H1 (cell line): ENCODE data around the gene MBD1. TPM values are rescaled to one million over a fixed set of nuclear protein-coding genes. Genes with fewer than 3 reads are reported as not detected.

ENCODE experiments used
- CTCF ChIA-PET: fragments of 300-600 bp; sonication (Branson Sonifier 250); formaldehyde crosslinking; loops from one replicate; lab custom pipeline; 2021; ENCODE audit not compliant: partially characterized antibody; lab: Charles Lee
- POLR2A ChIA-PET: fragments of 300-600 bp; sonication (Branson Sonifier 250); formaldehyde crosslinking; loops from one replicate; lab custom pipeline; 2021; ENCODE audit warnings: inconsistent platforms; ENCODE audit not compliant: partially characterized antibody; lab: Charles Lee
- DNase-seq, 2 experiments: peaks; one replicate each; pipeline versions ENCODE4 v3.0.0 to v3.0.0-alpha.2; 2010 to 2022; ENCODE audit warnings: low spot score in 2 of 2, low read depth in 1 of 2, mixed read lengths in 1 of 2
- FAIRE-seq: peaks from 2 replicates; lab custom pipeline; 2011; peaks lifted over from hg19 to GRCh38; lab: Jason Lieb, UNC
- H2AFZ ChIP-seq: 2 replicates; pipeline ENCODE4 v1.8.1; 2012; ENCODE audit warnings: low read length, inconsistent platforms
- H2AK5ac ChIP-seq: 2 replicates; pipeline ENCODE4 v1.6.1; 2013; ENCODE audit warnings: low read depth, low read length
- H2BK120ac ChIP-seq: replicated peaks from 2 replicates; pipeline ENCODE3; 2013; ENCODE audit warnings: low read depth, low read length, inconsistent platforms
- H2BK12ac ChIP-seq: 2 replicates; pipeline ENCODE4 v1.6.1; 2013; ENCODE audit warnings: low read depth, low read length
- H2BK15ac ChIP-seq: 2 replicates; pipeline ENCODE4 v1.6.1; 2013; ENCODE audit warnings: low read length
- H2BK20ac ChIP-seq: 2 replicates; pipeline ENCODE4 v1.6.1; 2013; ENCODE audit warnings: low read length
- H2BK5ac ChIP-seq: 2 replicates; pipeline ENCODE4 v1.6.1; 2013; ENCODE audit warnings: low read depth, low read length
- H3K14ac ChIP-seq: 2 replicates; pipeline ENCODE4 v1.6.1; 2013; ENCODE audit warnings: inconsistent platforms; ENCODE audit not compliant: insufficient read length
- H3K18ac ChIP-seq: 2 replicates; pipeline ENCODE4 v1.6.1; 2013; ENCODE audit warnings: low read length; ENCODE audit errors: extremely low read depth
- H3K23ac ChIP-seq: 2 replicates; pipeline ENCODE4 v1.6.1; 2013; ENCODE audit warnings: inconsistent platforms; ENCODE audit not compliant: insufficient read length
- H3K23me2 ChIP-seq: 2 replicates; pipeline ENCODE4 v1.6.1; 2013; ENCODE audit warnings: low read depth, low read length
- H3K27ac ChIP-seq: 2 replicates; pipeline ENCODE4 v1.6.1; 2011; ENCODE audit warnings: low read depth, low read length, inconsistent platforms
- H3K27me3 ChIP-seq, 4 experiments: replicated peaks in 1 of 4; 1 replicate in 1 of 4; 2 replicates in 3 of 4; pipeline versions ENCODE4 v1.6.1 to v1.8.1; 2011 to 2013; ENCODE audit warnings: low read length in 3 of 4, mild to moderate bottlenecking in 3 of 4, inconsistent platforms in 2 of 4, mixed read lengths in 2 of 4, moderate library complexity in 1 of 4; ENCODE audit not compliant: control insufficient read depth in 3 of 4, insufficient read depth in 3 of 4; ENCODE audit errors: extremely low read depth in 1 of 4
- H3K36me3 ChIP-seq, 4 experiments: 2 replicates each; pipeline versions ENCODE4 v1.6.1 to v1.8.1; 2011 to 2013; ENCODE audit warnings: mild to moderate bottlenecking in 4 of 4, low read length in 3 of 4, moderate library complexity in 2 of 4, control low read depth in 1 of 4, inconsistent platforms in 1 of 4; ENCODE audit not compliant: insufficient read depth in 4 of 4, control insufficient read depth in 2 of 4
- H3K4ac ChIP-seq: replicated peaks from 2 replicates; pipeline ENCODE3; 2013; ENCODE audit warnings: low read length, low read depth, mixed read lengths, inconsistent platforms; ENCODE audit not compliant: insufficient read length
- H3K4me1 ChIP-seq, 4 experiments: replicated peaks in 1 of 4; 1 replicate in 1 of 4; 2 replicates in 3 of 4; pipeline versions ENCODE4 v1.6.1 to v1.8.1; 2011 to 2013; ENCODE audit warnings: low read length in 3 of 4, inconsistent platforms in 2 of 4, mixed read lengths in 1 of 4; ENCODE audit not compliant: insufficient read depth in 4 of 4, control insufficient read depth in 3 of 4
- H3K4me2 ChIP-seq, 2 experiments: 2 replicates each; pipeline versions ENCODE4 v1.6.1 to v1.8.1; 2011 to 2013; ENCODE audit warnings: low read depth in 2 of 2, low read length in 2 of 2, control low read depth in 1 of 2, inconsistent platforms in 1 of 2, mild to moderate bottlenecking in 1 of 2; ENCODE audit not compliant: insufficient read depth in 1 of 2
- H3K4me3 ChIP-seq, 4 experiments: fragments of 200-600, 300-600 bp in 1 of 4; sonication (generic), shearing (Covaris generic), sonication (Bioruptor Twin) in 1 of 4; 2 replicates each; pipeline versions ENCODE4 v1.5.1 to v1.8.1; 2011 to 2016; ENCODE audit warnings: low read length in 4 of 4, low read depth in 3 of 4, control low read depth in 2 of 4, inconsistent platforms in 2 of 4, mild to moderate bottlenecking in 2 of 4, mixed read lengths in 1 of 4, moderate library complexity in 1 of 4; ENCODE audit not compliant: insufficient read depth in 2 of 4; ENCODE audit errors: extremely low read depth in 1 of 4
- H3K56ac ChIP-seq: replicated peaks from 2 replicates; pipeline ENCODE3; 2013; ENCODE audit warnings: low read depth, mild to moderate bottlenecking, mixed read lengths, low read length, inconsistent platforms; ENCODE audit not compliant: insufficient read length
- H3K79me1 ChIP-seq: 2 replicates; pipeline ENCODE4 v1.6.1; 2013; ENCODE audit warnings: low read depth, low read length, control low read depth
- H3K79me2 ChIP-seq, 2 experiments: 2 replicates each; pipeline versions ENCODE4 v1.6.1 to v1.8.1; 2012 to 2013; ENCODE audit warnings: low read length in 2 of 2, mild to moderate bottlenecking in 2 of 2, inconsistent platforms in 1 of 2; ENCODE audit not compliant: insufficient read depth in 2 of 2, control insufficient read depth in 1 of 2
- H3K9ac ChIP-seq, 4 experiments: replicated peaks in 1 of 4; 1 replicate in 1 of 4; 2 replicates in 3 of 4; pipeline versions ENCODE4 v1.6.1 to v1.8.1; 2011 to 2013; ENCODE audit warnings: low read depth in 3 of 4, low read length in 3 of 4, control low read depth in 2 of 4, mild to moderate bottlenecking in 2 of 4, moderate library complexity in 2 of 4, inconsistent platforms in 1 of 4; ENCODE audit errors: extremely low read depth in 1 of 4
- H3K9me3 ChIP-seq, 2 experiments: 2 replicates each; pipeline versions ENCODE4 v1.6.1 to v1.8.1; 2012 to 2013; ENCODE audit warnings: mild to moderate bottlenecking in 2 of 2, moderate library complexity in 2 of 2, control low read depth in 1 of 2, inconsistent platforms in 1 of 2, low read depth in 1 of 2, low read length in 1 of 2, mixed read lengths in 1 of 2; ENCODE audit not compliant: insufficient read depth in 2 of 2
- H4K20me1 ChIP-seq, 2 experiments: replicated peaks in 1 of 2; 2 replicates each; pipeline versions ENCODE3 to v1.8.1; 2011 to 2013; ENCODE audit warnings: inconsistent platforms in 2 of 2, low read length in 2 of 2, mild to moderate bottlenecking in 1 of 2; ENCODE audit not compliant: insufficient read depth in 2 of 2, control insufficient read depth in 1 of 2
- H4K5ac ChIP-seq: 2 replicates; pipeline ENCODE4 v1.6.1; 2013; ENCODE audit warnings: low read length, low read depth, mixed read lengths, inconsistent platforms; ENCODE audit not compliant: insufficient read length
- H4K8ac ChIP-seq: 2 replicates; pipeline ENCODE4 v1.8.0; 2013; ENCODE audit warnings: mild to moderate bottlenecking, moderate library complexity, low read length, inconsistent platforms; ENCODE audit not compliant: insufficient read depth; ENCODE audit errors: extremely low read depth
- H4K91ac ChIP-seq: replicated peaks from 2 replicates; pipeline ENCODE3; 2013; ENCODE audit warnings: low read length, mixed read lengths, inconsistent platforms; ENCODE audit not compliant: insufficient read length
- ASH2L ChIP-seq: fragments of 200-600, 300-600 bp; sonication (generic); IDR thresholded peaks from one replicate; pipeline ENCODE4 v1.7.1; 2017; ENCODE audit warnings: low read length
- HDAC2 ChIP-seq, 2 experiments: fragments of 300-600 bp in 1 of 2; sonication (generic) in 1 of 2; IDR thresholded peaks; 2 replicates each; pipeline ENCODE4 v1.6.1; 2011 to 2012; ENCODE audit warnings: low read depth in 2 of 2, low read length in 2 of 2, mild to moderate bottlenecking in 2 of 2, moderate library complexity in 2 of 2, borderline replicate concordance in 1 of 2, inconsistent platforms in 1 of 2
- HDAC6 ChIP-seq: IDR thresholded peaks from one replicate; pipeline ENCODE4 v1.7.1; 2012; ENCODE audit warnings: low read depth, mild to moderate bottlenecking, inconsistent platforms, low read length, moderate library complexity
- RAD21 ChIP-seq, 2 experiments: IDR thresholded peaks in 1 of 2; conservative IDR thresholded peaks in 1 of 2; 2 replicates each; pipeline ENCODE4 v1.6.1; 2011; ENCODE audit warnings: low read depth in 2 of 2, low read length in 2 of 2, improper control_type of control experiment in 1 of 2, inconsistent platforms in 1 of 2, mild to moderate bottlenecking in 1 of 2, moderate library complexity in 1 of 2
- TCF12 ChIP-seq: IDR thresholded peaks from 2 replicates; pipeline ENCODE4 v1.6.1; 2011; ENCODE audit warnings: low read depth, mild to moderate bottlenecking, low read length
- polyA plus RNA-seq, 7 experiments: library from polyadenylated mRNA; depleted of rRNA in 3 of 7; stranded (reverse) in 5 of 7; unstranded in 2 of 7; fragments of >200 nt in 5 of 7; fragments of 200-250 nt in 2 of 7; gene quantifications; 1 replicate in 5 of 7; 2 replicates in 1 of 7; 4 replicates in 1 of 7; pipeline versions ENCODE4 v1.2.1 to v1.2.3, GENCODE V29; 2011 to 2013; ENCODE audit warnings: missing spikeins in 2 of 7, mixed read lengths in 2 of 7
- total RNA-seq: library from RNA; stranded (reverse); fragmentation: NEBNext Ultra II Directional; extraction: Animal tissue kit (Norgen Biotek cat#: 25700); gene quantifications from 2 replicates; pipeline ENCODE4 v1.2.1, GENCODE V29; 2021

The MBD1 gene
- total and polyA plus RNA-seq, 2 of the 8 experiments (the other 6 are each of a cell fraction or from before 2014, with no cell fraction given) = 32.2 to 41.6 TPM

GRCh38 chr18:50330176-50330575 lies 48.9 kb upstream of the MBD1 start:
- Histone ChIP-seq H4K91ac (no peak overlapping the region), H3K23ac (no peak overlapping the region), H2BK120ac (no peak overlapping the region), H2AFZ (no peak overlapping the region), H3K14ac (no peak overlapping the region), H3K4me1 (no peaks in the 10 kb centered on the region), H4K5ac (no peak overlapping the region), H3K4ac (no peak overlapping the region), H3K79me2 (no peaks in the 10 kb centered on the region), H3K18ac (no peak overlapping the region), H3K79me1 (no peaks in the 10 kb centered on the region), H3K23me2 (no peaks in the 10 kb centered on the region; the same call in 1 of the 2 replicates), H2BK15ac (no peak overlapping the region), H4K8ac (no peak overlapping the region), H2BK12ac (no peak overlapping the region), H2AK5ac (no peak overlapping the region), H2BK5ac (no peak overlapping the region), H3K9ac (no peak overlapping the region), H3K9me3 (no peaks in the 10 kb centered on the region), H3K27me3 (no peaks in the 10 kb centered on the region), H2BK20ac (no peak overlapping the region), H3K4me2 (no peak overlapping the region), H3K36me3 (no peaks in the 10 kb centered on the region), H3K4me3 (no peak overlapping the region), H4K20me1 (no peaks in the 10 kb centered on the region), H3K56ac (no peak overlapping the region), H3K27ac (no peak overlapping the region)
- ChIA-PET POLR2A (no interaction called here), CTCF (no interaction called here)
- FAIRE-seq (no peak), DNase-seq (no peak)
- TF ChIP-seq TCF12 (no peak), HDAC2 (IDR thresholded peaks at IDR 0.05; ENCODE audit: borderline replicate concordance in 1 of 2, low read depth in 2 of 2, low read length in 2 of 2) (no peak), HDAC6 (no peak), ASH2L (no peak), RAD21 (IDR thresholded peaks at IDR 0.05 in 1 of 2, conservative IDR thresholded peaks at IDR 0.05 in 1 of 2; ENCODE audit: low read depth in 2 of 2, low read length in 2 of 2) (no peak)
